Panc1 (cell line): ENCODE results near the gene POLE.

Experiments used
- CTCF ChIP-seq: fragments of 450-650 bp; IDR thresholded peaks from 2 replicates; pipeline ENCODE4 v1.5.1; 2017; ENCODE audit warnings: mild to moderate bottlenecking
- POLR2AphosphoS5 ChIP-seq: IDR thresholded peaks from 2 replicates; pipeline ENCODE4 v1.6.1; 2012; ENCODE audit warnings: mild to moderate bottlenecking, low read depth, low read length, moderate library complexity

DNA sequence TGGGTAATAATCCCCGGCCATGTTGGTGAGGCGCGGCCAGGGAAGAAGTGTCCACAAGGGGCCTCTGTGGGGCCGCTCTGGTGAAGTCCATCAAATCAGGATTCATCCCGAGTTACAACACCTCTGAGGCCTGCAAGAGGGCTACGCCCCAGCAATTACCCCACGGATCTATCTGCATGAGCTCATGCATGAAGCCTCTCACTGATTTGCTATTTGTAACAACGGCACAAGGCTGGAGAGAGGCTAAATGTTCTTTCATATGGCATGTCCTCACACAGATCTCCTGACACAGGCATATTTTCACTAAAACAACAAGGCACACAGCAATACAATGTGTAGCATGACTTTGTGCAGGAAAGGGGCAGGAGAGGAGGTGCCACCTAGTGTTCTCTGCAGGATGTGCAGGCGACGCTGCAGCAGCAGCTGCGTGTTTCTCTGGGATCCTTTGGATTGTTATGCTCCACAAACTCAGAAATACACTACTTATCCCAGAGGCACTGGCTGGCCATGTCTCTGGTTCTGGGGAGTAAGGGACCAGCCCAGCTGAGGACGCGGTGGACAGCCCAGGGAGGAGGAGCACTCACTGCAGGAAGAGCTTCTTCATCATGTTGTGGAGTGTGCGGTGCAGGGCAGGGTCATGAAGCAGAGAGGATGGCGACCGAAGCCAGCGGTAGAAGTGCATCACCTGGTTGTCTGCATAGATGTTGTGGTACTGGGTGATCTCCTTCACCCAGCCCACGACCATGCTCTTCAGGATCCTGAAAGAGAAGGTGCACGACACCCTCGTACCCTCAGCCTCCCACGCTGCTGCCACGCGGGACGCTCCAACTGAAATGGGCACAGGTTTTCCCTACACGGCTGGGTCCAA is 48.4 kb downstream of the POLE start:
- TF ChIP-seq CTCF (peak; percentile 93), POLR2AphosphoS5 (no peak)
